Hematopoietic multipotent progenitor cell (in vitro differentiated cells): ENCODE data around the gene KCTD4. TPM values are rescaled to one million over a fixed set of nuclear protein-coding genes. Genes with fewer than 3 reads are reported as not detected.

Experiments used
- DNase-seq, 3 donors: peaks; one replicate each; pipeline ENCODE4 v3.0.0-alpha.2; 2011 to 2015; ENCODE audit warnings: low read depth in 2 of 3, low spot score in 2 of 3
- total RNA-seq: library from RNA; depleted of rRNA; stranded (reverse); fragments of >200 nt; gene quantifications from one replicate; pipeline ENCODE4 v1.2.3, GENCODE V29; 2012

The KCTD4 gene
- total RNA-seq, 1 donor, result not detected

DNA sequence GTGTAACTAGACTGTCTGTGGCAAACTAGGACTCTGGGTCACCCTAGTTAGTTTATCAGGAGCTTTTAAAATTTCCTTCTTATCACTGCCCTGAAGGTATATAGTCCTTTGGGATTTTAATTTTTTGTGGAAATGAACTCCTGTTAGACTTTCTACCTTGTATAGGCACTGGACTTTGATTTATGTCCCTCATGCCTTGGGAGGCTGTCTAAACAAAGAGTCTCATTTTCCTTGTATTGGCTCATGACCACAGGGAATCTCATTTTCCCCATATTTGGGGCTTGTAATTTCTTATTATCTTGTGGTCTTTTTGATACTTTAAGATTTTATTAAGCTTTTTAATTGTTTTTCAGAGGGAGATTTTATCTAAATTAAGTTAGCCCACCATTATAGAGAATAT, 21.4 kb downstream of the KCTD4 start:
- DNase-seq, result no peak

GRCh38 chr13:45178349-45179162, 22.3 kb downstream of the KCTD4 start:
- DNase-seq, result no peak

- no peak for DNase-seq
Measured at GRCh38 chr13:45174478-45174877, 26.4 kb downstream of the KCTD4 start.

- DNase-seq, result no peak
Measured at GRCh38 chr13:45168555-45168930, 32.3 kb downstream of the KCTD4 start.

DNA sequence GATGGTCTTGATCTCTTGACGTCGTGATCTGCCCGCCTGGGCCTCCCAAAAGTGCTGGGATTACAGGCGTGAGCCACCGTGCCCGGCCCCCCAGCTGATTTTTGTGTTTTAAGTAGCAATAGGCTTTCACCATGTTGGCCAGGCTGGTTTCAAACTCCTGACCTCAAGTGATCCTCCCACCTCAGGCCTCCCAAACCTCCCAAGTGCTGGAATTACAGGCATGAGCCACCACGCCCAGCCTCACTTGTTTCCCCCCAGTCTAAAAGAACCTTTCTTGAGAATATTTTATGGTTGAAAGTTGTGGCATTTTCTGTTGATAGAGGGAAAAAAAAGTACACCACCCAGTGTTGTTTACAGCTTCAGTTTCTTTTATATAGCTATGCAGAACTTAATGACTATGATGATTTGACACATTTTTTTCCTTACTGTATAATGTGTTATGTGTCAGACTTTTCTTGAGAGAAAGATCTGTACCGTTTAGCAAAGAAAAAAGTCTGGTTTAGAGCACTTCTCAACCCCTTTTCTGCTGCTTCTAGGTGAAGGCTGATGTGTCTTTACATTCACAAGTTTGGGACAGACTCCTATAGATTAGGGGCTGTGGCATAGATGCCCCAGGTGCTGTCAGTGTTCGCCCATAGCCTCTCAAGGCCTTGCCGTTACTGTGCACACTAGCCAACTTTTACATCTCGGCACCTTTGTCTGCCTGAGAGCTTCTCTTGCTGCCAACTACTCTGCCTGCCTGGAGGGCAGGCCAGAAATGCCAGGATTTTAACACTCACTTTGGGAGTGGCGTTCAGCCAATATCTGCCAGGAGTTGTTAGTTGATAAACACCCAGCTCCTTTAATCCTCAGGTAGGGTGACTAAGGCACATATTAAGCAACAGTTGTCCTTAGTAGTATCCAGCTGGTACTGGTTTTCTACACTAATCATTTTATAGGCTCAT, 33.0 kb downstream of the KCTD4 start:
- DNase-seq, result no peak

- DNase-seq, result no peak
Measured at GRCh38 chr13:45166858-45167257, 34.0 kb downstream of the KCTD4 start.

- DNase-seq, result no peak
Measured at GRCh38 chr13:45162821-45163220, 38.0 kb downstream of the KCTD4 start.

GRCh38 chr13:45162194-45162593, 38.7 kb downstream of the KCTD4 start:
- no peak for DNase-seq

- DNase-seq, result no peak
Measured at GRCh38 chr13:45156565-45157361, 44.1 kb downstream of the KCTD4 start.

DNA sequence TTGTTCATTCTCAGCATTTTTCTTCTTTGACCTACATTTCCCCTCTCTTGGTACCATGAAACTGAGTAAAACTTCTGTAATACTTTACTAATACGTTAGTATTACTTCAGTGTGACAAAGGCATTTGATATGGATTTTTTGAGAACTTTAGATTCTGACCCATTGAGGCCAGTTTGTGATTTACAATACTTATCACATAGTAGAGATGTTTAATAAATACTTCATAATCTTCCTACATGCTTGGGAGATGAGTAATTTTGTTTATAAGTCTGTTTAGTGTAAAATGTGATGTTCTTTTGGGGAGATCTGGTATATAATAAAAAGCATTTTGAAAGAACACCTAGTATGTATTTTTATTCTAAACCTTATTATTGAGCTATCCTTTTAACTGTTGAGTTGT, 50.9 kb downstream of the KCTD4 start:
- no peak for DNase-seq

DNA sequence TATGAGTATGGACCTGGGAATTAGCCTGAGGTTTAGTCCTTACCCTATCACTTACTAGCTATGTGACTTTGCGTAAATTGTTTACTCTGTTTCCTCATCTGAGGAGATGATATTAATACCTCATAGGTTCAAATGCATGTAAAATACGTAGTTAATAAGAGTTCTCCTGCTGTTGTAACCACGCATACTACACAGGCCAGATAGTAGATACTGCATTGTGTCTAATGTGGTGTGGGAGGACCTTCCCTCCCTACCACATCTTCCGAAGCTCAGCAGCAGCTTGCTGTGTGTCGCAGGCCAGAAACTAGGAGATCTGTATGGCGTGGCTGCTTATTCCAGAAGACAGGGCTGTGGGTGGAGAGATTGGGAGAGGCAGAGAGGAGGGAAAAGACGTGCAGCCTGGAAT, 57.5 kb downstream of the KCTD4 start:
- no peak for DNase-seq

Other genes with a start within 250 kb of the KCTD4 start
- 1.3 TPM for gene NUFIP1, start 211.6 kb downstream of the KCTD4 start, total RNA-seq
- 22.6 TPM for gene GPALPP1, start 211.5 kb downstream of the KCTD4 start, total RNA-seq
- 9.7 TPM for gene GTF2F2, start 80.5 kb downstream of the KCTD4 start, total RNA-seq
- 1,632 TPM for gene TPT1, start 140.1 kb upstream of the KCTD4 start, total RNA-seq
- gene SLC25A30, start 217.3 kb upstream of the KCTD4 start, total RNA-seq, result 26.1 TPM